Urothelium cell line (cell line): Measurements from ENCODE around the gene FKBP10.

Experiments used
- DNase-seq: peaks from one replicate; pipeline ENCODE4 v3.0.0; 2011; ENCODE audit warnings: low spot score, mixed read lengths
- FAIRE-seq: peaks from 2 replicates; lab custom pipeline; 2011; peaks lifted over from hg19 to GRCh38; lab: Jason Lieb, UNC

The FKBP10 gene

GRCh38 chr17:41781404-41782110 is 31.2 kb upstream of the FKBP10 start:
- no peak for FAIRE-seq
- no peak for DNase-seq

- FAIRE-seq = no peak
These were observed 30.7 kb upstream of the FKBP10 start for GRCh38 chr17:41782142-41782541.

DNA sequence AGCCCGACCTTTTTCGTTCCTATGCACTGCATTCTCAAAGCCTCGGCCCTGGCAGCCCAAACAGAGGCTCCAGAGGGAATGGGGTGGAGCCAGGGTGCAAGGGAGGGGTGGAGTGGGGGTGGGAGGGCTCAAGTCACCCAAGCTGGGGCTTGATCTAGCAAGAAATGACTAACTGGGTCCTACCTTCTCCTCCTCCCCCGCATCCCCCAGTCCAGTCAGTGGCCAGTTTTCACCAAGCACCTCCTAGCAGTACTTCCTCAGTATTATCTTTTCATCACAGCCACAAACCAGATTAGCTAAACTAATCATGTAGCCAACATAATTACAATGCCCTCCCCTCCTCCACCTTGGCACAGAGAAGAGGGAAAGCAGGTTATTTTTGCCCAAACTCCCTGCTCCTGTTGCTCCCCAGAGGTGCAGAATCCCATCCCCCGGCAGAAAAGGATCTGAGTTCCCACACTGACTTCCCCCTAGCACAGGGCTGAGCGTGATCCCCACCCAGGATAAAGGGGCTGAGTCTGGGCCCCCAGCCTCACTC is 28.5 kb upstream of the FKBP10 start:
- FAIRE-seq = no peak

More at GRCh38 chr17:41782142-41782541, 30.7 kb upstream of the FKBP10 start:
- no peak for DNase-seq

GRCh38 chr17:41785091-41785858 is 27.5 kb upstream of the FKBP10 start:
- DNase-seq (no peak), FAIRE-seq (no peak)

More for the DNA sequence above, 28.5 kb upstream of the FKBP10 start:
- DNase-seq = peak; percentile 64

- no peak for DNase-seq
These were observed 27.0 kb upstream of the FKBP10 start for GRCh38 chr17:41785859-41786226.

GRCh38 chr17:41786227-41787020 is 26.4 kb upstream of the FKBP10 start, which contains the start of gene JUP:
Gene JUP, minus strand, starts transcription at chr17:41786711. Its CDS starts 14,857 bp downstream, at chr17:41771854.
- FAIRE-seq = no peak
- peak; percentile 99 for DNase-seq

More at GRCh38 chr17:41785859-41786226, 27.0 kb upstream of the FKBP10 start:
- FAIRE-seq = no peak

DNA sequence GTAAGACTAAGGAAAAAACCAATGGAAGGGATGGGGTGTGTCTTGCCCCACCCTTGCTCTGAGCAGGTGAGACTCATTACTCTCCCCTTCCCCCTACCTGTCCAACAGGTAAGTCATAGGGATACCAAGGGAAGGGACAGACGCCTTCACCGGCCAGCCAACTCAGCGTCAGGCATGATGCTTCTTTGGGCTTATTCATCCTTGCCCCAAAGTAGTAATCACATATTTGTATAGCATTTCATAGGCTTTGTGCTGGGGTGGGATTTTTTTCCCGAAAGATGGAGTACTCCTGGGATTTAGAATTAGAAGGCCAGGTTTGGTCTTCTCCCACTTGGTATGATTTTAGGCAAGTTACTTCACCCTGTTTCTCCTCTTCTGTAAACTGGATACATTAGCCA is 25.8 kb upstream of the FKBP10 start:
- FAIRE-seq = no peak
- DNase-seq = no peak

GRCh38 chr17:41792845-41793783 is 19.7 kb upstream of the FKBP10 start:
- FAIRE-seq (peak; percentile 88), DNase-seq (peak; percentile 83)

DNA sequence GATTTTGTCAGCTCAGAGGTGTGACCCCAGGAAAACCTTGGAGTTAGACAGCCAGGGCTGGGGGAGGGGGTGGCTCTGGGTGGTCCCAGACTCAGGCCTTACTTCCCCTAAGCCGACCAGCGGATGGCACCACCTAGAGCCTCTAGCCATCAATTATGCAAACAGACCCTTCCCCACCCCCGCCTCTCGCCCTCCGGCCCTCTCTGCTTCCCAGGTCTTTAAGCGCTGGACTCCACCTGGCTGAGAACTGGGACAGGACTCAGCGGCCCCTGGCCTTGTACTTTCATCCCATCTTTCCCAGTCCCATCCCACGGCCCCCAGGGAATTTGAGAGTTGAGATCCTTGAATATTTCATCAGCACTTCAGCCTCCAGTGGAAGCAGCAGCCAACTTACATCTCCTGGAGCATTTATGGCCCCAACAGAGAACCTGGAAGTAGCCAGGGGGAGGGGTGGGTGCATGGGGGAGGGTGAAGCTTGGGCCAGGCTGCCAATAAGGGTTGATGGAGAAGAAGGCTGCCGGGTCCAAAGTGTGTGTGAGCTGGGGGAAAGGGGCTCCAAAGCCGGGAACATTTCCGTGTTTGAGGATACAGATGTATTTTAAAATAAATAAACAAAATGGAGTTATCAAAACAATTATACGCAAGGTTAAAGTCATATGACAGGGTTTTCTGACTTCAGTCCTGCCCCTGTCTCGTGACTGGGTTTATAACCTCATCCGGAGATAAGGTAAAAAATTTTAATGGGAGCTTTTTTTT is 18.8 kb upstream of the FKBP10 start:
- no peak for FAIRE-seq
- no peak for DNase-seq

DNA sequence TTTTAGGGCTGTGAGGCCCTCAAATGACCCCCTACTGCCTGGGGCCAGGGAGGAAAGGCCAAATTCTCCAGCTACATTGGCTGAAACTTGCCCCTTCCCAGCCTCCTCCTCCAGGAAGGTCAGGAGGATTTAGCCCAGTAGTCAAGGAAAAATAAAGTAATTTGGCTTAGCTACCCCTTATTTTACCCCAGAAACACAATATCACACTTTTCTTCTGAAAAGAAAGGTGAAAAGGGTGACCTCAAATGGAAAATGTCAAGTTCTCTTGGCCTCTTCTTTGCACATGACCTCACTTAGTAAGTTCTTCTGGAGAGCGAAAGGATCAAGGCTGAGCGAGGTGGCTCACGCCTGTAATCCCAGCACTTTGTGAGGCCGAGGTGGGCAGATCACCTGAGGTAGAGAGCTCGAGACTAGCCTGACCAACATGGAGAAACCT is 18.2 kb upstream of the FKBP10 start:
- no peak for DNase-seq

DNA sequence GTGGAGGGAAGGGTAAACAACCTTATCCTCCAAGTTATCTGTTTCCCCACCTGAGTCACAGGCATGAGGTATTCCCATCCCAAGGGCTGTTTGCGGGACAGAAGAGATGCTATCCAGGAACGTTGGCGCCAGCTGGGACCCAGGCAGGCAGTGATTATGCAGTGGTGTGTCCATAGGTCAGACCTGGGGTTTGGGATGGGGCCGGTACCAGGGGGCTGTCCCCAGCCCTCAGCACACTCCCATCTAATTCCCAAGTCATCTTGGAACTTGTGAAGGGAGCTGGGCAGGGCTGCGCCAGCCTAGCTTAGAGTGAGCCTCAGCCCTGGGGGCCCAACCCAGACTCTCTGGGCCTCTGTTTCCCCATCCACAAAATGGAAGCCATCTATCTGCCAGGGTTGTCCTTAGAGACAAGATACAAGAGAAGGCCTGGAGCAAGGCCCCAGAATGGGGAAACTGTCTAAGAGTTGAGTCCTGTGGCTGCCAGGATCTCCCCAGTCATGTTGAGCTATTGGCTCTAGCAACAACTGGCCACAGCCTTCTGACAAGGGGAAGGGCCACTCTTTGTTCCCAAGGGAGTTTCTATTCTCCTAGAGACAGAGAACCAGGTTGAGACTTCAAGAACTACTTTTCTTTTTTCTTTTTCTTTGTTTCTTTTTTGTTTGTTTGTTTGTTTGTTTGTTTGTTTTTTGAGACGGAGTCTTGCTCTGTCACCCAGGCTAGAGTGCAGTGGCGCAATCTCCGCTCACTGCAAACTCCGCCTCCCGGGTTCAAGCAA is 16.5 kb upstream of the FKBP10 start:
- DNase-seq (no peak), FAIRE-seq (no peak)

More for the DNA sequence above, 18.2 kb upstream of the FKBP10 start:
- FAIRE-seq = no peak

GRCh38 chr17:41797377-41797776 is 15.4 kb upstream of the FKBP10 start:
- no peak for DNase-seq
- no peak for FAIRE-seq

DNA sequence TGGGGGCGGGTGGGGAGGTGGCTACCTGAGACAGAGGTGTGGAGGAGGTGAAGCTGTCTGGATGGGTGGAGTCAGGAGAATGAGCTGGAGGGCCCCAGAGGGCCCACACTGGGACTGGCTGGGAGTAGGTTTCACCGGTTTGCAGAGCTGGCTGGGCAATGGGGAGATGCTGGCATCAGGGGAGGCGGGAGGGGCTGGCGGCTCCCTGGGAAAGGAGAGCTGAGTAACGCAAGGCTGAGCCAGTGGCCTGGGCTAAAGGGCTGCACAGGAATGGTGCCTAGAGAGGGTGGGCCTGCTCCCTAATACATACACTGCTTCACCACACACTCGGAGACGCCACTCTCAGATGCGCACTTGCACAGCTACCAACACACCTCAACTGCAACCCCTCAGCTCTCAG is 13.4 kb upstream of the FKBP10 start:
- no peak for FAIRE-seq

DNA sequence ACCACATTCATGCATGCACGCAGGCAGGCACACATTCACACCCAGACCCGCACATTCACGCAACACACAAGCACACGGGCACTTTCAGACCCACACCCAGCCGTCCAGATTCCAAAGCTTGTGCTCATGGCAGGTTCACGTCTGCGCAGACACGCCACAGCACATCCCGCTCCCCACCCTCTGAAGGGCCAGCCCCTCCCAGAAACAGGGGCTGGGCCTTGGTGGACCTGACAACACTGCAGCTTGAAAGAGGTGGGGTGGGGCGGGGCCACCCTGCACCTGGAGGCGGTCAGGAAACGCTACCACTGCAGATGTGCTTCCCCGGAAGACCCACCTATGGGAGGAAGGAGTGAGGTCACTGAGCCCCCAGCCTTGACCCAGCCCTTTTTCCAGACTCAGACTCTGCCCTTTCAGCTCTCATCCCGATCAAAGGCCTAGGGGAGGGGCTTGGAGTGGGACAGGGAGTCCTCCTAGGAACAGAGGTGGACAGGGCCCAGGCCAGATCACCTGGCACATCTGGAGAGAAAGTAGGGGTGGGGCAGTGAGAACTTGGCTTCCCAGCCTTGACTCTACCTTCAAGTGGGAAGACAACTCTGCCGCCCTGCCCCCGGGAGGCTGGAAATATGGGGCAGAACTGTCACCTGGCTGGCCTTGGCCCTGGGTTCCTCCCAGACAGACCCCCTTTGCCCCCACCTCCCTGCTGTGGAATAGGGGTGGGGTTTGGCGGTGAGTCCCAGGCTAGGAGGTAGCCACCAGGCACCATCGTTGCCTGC is 12.0 kb upstream of the FKBP10 start:
- no peak for FAIRE-seq

More for the DNA sequence above, 13.4 kb upstream of the FKBP10 start:
- DNase-seq = no peak

GRCh38 chr17:41801374-41802271 is 11.2 kb upstream of the FKBP10 start:
- DNase-seq (peak; percentile 84), FAIRE-seq (peak; percentile 80)

More for the DNA sequence above, 12.0 kb upstream of the FKBP10 start:
- peak; percentile 72 for DNase-seq
